PC-9 (cell line): Measurements from ENCODE around the gene RER1. TPM values are rescaled to one million over a fixed set of nuclear protein-coding genes. Genes with fewer than 3 reads are reported as not detected.

Experiments
- BruUV-seq: library from RNA; stranded (reverse); fragments of 400-500 nt; replicated peaks from 2 replicates; lab custom pipeline; 2021; lab: Mats Ljungman, UMichigan
- CTCF ChIA-PET: fragments of 300-600 bp; sonication (Branson Sonifier 250); formaldehyde crosslinking; loops from one replicate; lab custom pipeline; 2022; ENCODE audit warnings: antibody characterized with exemption; lab: Charles Lee
- POLR2A ChIA-PET: fragments of 300-600 bp; sonication (Branson Sonifier 250); formaldehyde crosslinking; loops from one replicate; lab custom pipeline; 2022; ENCODE audit warnings: antibody characterized with exemption; ENCODE audit not compliant: unreplicated experiment; lab: Charles Lee
- DNase-seq, 2 experiments: peaks; one replicate each; pipeline versions ENCODE4 v3.0.0 to v3.0.0-alpha.2; 2015 to 2022; ENCODE audit warnings: mixed read lengths in 1 of 2
- H2AFZ ChIP-seq: fragments of 200-600 bp; sonication (generic); 2 replicates; pipeline ENCODE4 v1.8.1; 2017; ENCODE audit warnings: antibody characterized with exemption
- H3F3A ChIP-seq: fragments of 200-600 bp; sonication (generic); 2 replicates; pipeline ENCODE4 v1.8.1; 2017; ENCODE audit warnings: antibody characterized with exemption, mild to moderate bottlenecking, low read depth; ENCODE audit not compliant: insufficient read depth
- H3K27ac ChIP-seq: fragments of 200-600 bp; sonication (generic); 2 replicates; pipeline ENCODE4 v1.6.1; 2016; ENCODE audit warnings: mixed run types
- H3K27me3 ChIP-seq: fragments of 200-600 bp; sonication (generic); 2 replicates; pipeline ENCODE4 v1.6.1; 2016; ENCODE audit warnings: low read depth, mixed run types; ENCODE audit not compliant: insufficient read depth
- H3K36me3 ChIP-seq: fragments of 200-600 bp; sonication (generic); 2 replicates; pipeline ENCODE4 v1.6.1; 2016; ENCODE audit warnings: low read depth, mixed run types
- H3K4me1 ChIP-seq: fragments of 200-600 bp; sonication (generic); replicated peaks from 2 replicates; pipeline ENCODE4 v1.6.1; 2016; ENCODE audit warnings: mixed run types; ENCODE audit not compliant: insufficient read depth
- H3K4me2 ChIP-seq: fragments of 200-600 bp; sonication (generic); 2 replicates; pipeline ENCODE4 v1.6.1; 2017; ENCODE audit warnings: mixed run types
- H3K4me3 ChIP-seq: fragments of 200-600 bp; sonication (generic); 2 replicates; pipeline ENCODE4 v1.6.1; 2016; ENCODE audit warnings: mixed run types
- H3K79me2 ChIP-seq: fragments of 200-600 bp; sonication (generic); 2 replicates; pipeline ENCODE4 v1.6.1; 2017; ENCODE audit warnings: low read depth, mixed run types
- H3K9me2 ChIP-seq: fragments of 200-600 bp; sonication (generic); 2 replicates; pipeline ENCODE4 v1.8.1; 2017; ENCODE audit warnings: mild to moderate bottlenecking; ENCODE audit not compliant: insufficient read depth
- H3K9me3 ChIP-seq: fragments of 200-600 bp; sonication (generic); 2 replicates; pipeline ENCODE4 v1.8.1; 2016; ENCODE audit warnings: low read depth; ENCODE audit not compliant: insufficient read depth
- H4K20me1 ChIP-seq: fragments of 200-600 bp; sonication (generic); 2 replicates; pipeline ENCODE4 v1.8.1; 2017; ENCODE audit not compliant: insufficient read depth
- EZH2 ChIP-seq: fragments of 200-600 bp; sonication (generic); IDR thresholded peaks from 2 replicates; pipeline ENCODE4 v1.8.0; 2017; ENCODE audit warnings: antibody characterized with exemption, low read depth
- intact Hi-C: fragments of 100-400 bp; cut with micrococcal nuclease; formaldehyde crosslinking; loops from one replicate; pipeline ENCODE4 v1.10.0; 2022; ENCODE audit not compliant: unreplicated experiment
- total RNA-seq: library from RNA; stranded (reverse); gene quantifications from 2 replicates; pipeline ENCODE4 v1.2.3, GENCODE V29; 2021
- TF ChIP-seq, protein P1 (sequence below): fragments of 200-600 bp; sonication (generic); conservative IDR thresholded peaks from 2 replicates; pipeline ENCODE4 v1.6.1; 2017; ENCODE audit warnings: mixed run types, antibody characterized with exemption, mild to moderate bottlenecking, moderate library complexity

Gene RER1
- total RNA-seq, 1 experiment from 2014 or later, result 131 TPM

DNA sequence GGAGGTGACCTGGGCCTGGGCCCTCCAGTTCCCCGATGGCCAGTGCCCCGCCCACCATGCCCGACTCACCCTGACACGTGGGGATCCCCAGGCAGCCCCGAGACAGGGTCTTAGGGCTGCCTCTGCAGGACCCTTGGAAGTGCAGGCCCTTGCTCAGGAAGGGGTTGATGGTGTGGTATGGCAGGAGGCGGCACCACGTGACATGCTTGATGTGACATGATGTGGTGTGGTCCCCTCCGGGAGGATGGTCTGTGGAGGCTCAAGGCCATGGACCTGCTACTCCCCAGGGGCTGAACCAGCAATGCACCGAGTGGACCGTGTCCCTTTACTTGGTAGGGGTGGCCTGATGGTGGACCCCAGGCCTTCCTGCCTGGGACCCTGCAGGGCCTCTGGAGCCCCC lies 62.6 kb downstream of the RER1 start:
- peaks cover 27% of the 10 kb centered on the region for H3K4me1 ChIP-seq
- no peaks in the 10 kb centered on the region for H3K27me3 ChIP-seq
- H3K9me2 ChIP-seq, result no peaks in the 10 kb centered on the region
- no peak for DNase-seq
- H4K20me1 ChIP-seq, result no peaks in the 10 kb centered on the region
- H3K4me2 ChIP-seq, result no peak overlapping the region
- no TSS peak for BruUV-seq
- H3F3A ChIP-seq, result no peaks in the 10 kb centered on the region; the same call in 1 of the 2 replicates
- H3K4me3 ChIP-seq, result no peak overlapping the region
- TF ChIP-seq, protein P1, sequence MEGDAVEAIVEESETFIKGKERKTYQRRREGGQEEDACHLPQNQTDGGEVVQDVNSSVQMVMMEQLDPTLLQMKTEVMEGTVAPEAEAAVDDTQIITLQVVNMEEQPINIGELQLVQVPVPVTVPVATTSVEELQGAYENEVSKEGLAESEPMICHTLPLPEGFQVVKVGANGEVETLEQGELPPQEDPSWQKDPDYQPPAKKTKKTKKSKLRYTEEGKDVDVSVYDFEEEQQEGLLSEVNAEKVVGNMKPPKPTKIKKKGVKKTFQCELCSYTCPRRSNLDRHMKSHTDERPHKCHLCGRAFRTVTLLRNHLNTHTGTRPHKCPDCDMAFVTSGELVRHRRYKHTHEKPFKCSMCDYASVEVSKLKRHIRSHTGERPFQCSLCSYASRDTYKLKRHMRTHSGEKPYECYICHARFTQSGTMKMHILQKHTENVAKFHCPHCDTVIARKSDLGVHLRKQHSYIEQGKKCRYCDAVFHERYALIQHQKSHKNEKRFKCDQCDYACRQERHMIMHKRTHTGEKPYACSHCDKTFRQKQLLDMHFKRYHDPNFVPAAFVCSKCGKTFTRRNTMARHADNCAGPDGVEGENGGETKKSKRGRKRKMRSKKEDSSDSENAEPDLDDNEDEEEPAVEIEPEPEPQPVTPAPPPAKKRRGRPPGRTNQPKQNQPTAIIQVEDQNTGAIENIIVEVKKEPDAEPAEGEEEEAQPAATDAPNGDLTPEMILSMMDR, result no peak
- no peak for TF ChIP-seq EZH2
- H3K9me3 ChIP-seq, result no peaks in the 10 kb centered on the region
- H2AFZ ChIP-seq, result no peak overlapping the region
- CTCF ChIA-PET, result no interaction called here
- H3K36me3 ChIP-seq, result no peaks in the 10 kb centered on the region
- H3K79me2 ChIP-seq, result no peaks in the 10 kb centered on the region
- no peak overlapping the region for H3K27ac ChIP-seq
- POLR2A ChIA-PET, result no interaction called here
- intact Hi-C loops, result no loop called here

Other genes starting within 250 kb of the RER1 start
- 72.1 and 97.1 TPM in 2 replicates for gene FAAP20, start 197.1 kb upstream of the RER1 start, total RNA-seq
- gene SKI, start 163.5 kb upstream of the RER1 start, total RNA-seq, result 36.2 and 39.1 TPM in 2 replicates
- gene MORN1, start 287 bp upstream of the RER1 start, total RNA-seq, result 47.8 and 51.0 TPM in 2 replicates
- gene PEX10, start 20.7 kb downstream of the RER1 start, total RNA-seq, result 24.3 and 26.3 TPM in 2 replicates
- 0.98 and 1.5 TPM in 2 replicates for gene PLCH2, start 84.4 kb downstream of the RER1 start, total RNA-seq
- gene PANK4, start 134.8 kb downstream of the RER1 start, total RNA-seq, result 20.5 and 33.4 TPM in 2 replicates
- not detected in 2 replicates for gene HES5, start 138.4 kb downstream of the RER1 start, total RNA-seq
- gene TNFRSF14, start 164.5 kb downstream of the RER1 start, total RNA-seq, result 9.9 and 13.8 TPM in 2 replicates
- 26.1 and 35.3 TPM in 2 replicates for gene PRXL2B, start 194.9 kb downstream of the RER1 start, total RNA-seq
- gene MMEL1, start 241.2 kb downstream of the RER1 start, total RNA-seq, result 2.7 and 4.9 TPM in 2 replicates